ENCODE results near the gene GK. TPM values are rescaled to one million over a fixed set of nuclear protein-coding genes. Genes with fewer than 3 reads are reported as not detected.
"Not testable (repeated sequence)": the region's sequence is repeated elsewhere in the genome, so short reads cannot be mapped to it uniquely, and the experiment has no call there.

Gene GK
- total and polyA plus RNA-seq, 2 donors, result 2.2 to 10.8 TPM

DNA sequence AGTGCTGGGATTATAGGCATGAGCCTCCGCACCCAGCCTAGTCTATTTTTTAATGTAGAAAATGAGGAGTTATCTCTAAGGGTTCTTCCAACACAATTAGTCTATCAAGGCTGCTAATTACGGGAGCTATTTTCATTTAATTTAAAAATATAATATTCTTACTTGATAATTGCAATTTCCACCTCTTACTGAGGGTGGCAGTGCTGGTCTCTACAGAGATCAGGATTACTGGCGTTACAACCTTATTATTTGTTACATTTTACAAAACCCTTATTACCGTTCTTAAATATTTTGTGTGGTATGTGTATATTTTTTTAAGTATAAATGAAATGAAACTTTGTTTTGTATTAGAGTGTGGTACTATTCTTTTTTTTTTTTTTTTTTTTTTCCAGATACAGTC lies 17.6 kb upstream of the GK start:
- DNase-seq (ENCODE audit: extremely low spot score), result no peak
- no peak overlapping the region for H3K4me3 ChIP-seq (ENCODE audit: low read depth, low read length)
- H3K4me1 ChIP-seq (ENCODE audit: insufficient read depth), result no peaks in the 10 kb centered on the region
- no peaks in the 10 kb centered on the region for H3K36me3 ChIP-seq (ENCODE audit: insufficient read depth)
- H3K27ac ChIP-seq (ENCODE audit: low read depth), result no peak overlapping the region
- WGBS, result 76% methylated on average over 4 of the region's 4 CpGs

DNA sequence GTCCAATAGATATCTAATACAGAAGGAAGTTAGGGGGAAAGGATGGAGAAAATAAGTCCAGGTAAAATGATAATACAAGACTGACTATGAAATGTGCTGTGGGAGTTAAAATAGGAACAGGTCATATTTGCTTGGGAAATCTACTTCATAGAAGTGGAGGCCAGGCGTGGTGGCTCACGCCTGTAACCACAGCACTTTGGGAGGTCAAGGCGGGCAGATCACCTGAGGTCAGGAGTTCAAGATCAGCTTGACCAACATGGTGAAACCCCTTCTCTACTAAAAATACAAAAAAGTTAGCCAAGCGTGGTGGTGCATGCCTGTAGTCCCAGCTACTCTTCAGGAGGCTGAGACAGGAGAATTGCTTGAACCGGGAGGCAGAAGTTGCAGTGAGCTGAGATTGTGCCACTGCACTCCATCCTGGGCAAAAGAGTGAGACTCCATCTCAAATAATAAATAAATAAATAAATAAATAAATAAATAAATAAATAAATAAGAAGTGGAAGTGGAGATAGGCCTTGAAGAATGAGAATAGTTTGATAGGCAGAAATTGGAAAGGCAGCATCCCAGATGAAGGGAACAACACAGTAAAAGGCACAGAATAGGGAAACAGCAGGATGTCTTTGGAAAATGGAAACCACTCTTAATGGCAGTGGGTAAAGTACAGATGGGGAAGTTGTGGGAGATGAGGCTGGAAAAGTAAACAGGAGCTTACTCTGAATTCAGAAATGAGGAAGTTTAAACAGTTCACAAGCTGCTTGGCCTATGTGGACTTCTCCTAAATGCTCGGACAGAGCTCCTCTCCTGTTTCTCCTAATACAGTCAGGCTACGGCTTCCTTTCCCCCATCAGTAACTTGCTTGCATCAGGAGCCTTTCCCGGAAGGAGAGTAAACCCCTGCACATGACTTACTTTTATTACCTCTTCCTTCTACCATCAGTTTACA lies 15.1 kb upstream of the GK start:
- no peak for DNase-seq (ENCODE audit: extremely low spot score)
- Histone ChIP-seq H3K4me1 (ENCODE audit: insufficient read depth) (no peaks in the 10 kb centered on the region), H3K27ac (ENCODE audit: low read depth) (no peak overlapping the region), H3K36me3 (ENCODE audit: insufficient read depth) (no peaks in the 10 kb centered on the region), H3K4me3 (ENCODE audit: low read depth, low read length) (no peak overlapping the region)
- WGBS, result 90% methylated on average over 8 of the region's 8 CpGs

DNA sequence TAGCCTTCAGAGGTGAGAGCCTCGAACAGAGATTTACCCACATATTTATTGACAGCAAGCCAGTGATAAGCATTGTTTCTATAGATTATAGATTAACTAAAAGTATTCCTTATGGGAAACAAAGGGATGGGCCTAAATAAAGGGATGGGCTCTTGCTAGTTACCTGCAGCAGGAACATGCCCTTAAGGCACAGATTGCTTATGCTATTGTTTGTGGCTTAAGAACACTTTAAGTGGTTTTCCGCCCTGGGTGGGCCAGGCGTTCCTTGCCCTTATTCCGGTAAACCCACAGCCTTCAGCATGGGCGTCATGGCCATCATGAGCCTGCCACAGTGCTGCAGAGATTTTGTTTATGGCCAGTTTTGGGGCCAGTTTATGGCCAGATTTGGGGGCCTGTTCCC lies 13.5 kb upstream of the GK start:
- H3K27ac ChIP-seq (ENCODE audit: low read depth); DNase-seq (ENCODE audit: extremely low spot score); H3K4me3 ChIP-seq (ENCODE audit: low read depth, low read length); H3K4me1 ChIP-seq (ENCODE audit: insufficient read depth); H3K36me3 ChIP-seq (ENCODE audit: insufficient read depth): not testable (repeated sequence)
- 93% methylated on average over 5 of the region's 5 CpGs for WGBS

DNA sequence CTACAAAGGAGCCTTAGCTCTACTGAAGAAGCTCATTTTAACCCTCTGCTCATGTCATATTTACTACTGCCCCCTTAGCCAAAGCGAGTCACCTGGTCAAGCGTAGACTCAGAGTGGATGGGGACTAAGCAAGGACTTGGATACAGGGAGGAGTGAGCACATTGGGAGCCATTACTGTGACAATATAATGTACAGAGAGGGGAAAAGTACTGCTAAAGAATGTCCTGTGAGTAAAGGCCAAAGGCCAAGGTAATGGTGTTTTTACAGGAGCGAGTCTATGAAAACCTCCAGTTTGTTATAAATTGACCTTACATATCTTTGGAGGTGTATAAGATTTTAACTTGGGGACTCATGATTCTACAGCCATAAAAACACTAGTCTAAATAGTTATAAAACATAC lies 10.6 kb upstream of the GK start:
- Histone ChIP-seq H3K36me3 (ENCODE audit: insufficient read depth) (no peaks in the 10 kb centered on the region), H3K4me3 (ENCODE audit: low read depth, low read length) (no peak overlapping the region), H3K27ac (ENCODE audit: low read depth) (no peak overlapping the region), H3K4me1 (ENCODE audit: insufficient read depth) (no peaks in the 10 kb centered on the region)
- DNase-seq (ENCODE audit: extremely low spot score), result no peak
- 90% methylated on average over 3 of the region's 3 CpGs for WGBS

DNA sequence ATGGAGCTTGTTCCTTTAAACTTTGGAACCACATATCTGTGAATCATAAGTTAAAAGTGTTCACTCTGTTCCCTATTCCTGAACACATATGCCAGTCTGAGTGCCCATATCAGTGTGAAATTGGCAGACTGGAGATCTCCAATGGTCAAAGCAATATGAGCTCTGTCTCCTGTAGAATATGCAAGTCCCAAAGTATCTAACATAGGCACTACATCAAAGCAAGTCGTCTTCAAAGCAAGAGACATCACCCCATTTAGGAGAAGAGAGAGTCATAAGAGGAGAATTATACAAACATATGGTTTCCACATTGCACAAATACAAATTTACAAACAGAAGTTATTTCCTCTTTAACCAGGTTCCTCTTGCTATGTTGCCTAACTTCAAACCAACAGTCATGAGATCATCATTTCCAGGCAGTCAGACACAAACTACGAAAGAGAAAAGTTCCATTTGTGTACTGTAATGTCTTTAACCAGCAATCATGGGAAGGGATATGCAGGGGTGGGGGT lies 9.9 kb upstream of the GK start:
- H3K36me3 ChIP-seq (ENCODE audit: insufficient read depth), result no peaks in the 10 kb centered on the region
- H3K4me1 ChIP-seq (ENCODE audit: insufficient read depth), result no peaks in the 10 kb centered on the region
- DNase-seq (ENCODE audit: extremely low spot score), result no peak
- no peak overlapping the region for H3K4me3 ChIP-seq (ENCODE audit: low read depth, low read length)
- WGBS, result 70% methylated on average over 2 of the region's 2 CpGs
- no peak overlapping the region for H3K27ac ChIP-seq (ENCODE audit: low read depth)

DNA sequence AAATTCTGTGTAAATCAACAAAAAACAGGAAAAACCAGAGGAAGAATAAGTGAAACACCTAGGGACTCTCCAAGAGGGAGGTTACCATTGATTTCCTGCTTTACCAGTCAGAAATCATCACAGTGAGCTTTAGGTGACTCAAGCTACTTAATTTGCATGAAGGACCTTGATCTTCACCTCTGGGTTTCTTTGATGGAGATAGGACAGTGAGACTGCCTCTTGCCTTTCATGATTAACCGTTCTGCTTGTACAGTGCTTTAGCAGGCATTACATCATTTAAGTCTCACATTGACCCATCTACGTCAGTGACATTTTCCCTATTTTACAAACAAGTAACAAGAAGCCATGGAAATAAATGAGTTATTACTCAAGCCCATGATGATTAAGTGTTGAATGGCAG lies 3.4 kb upstream of the GK start:
- no peak overlapping the region for H3K27ac ChIP-seq (ENCODE audit: low read depth)
- no peak overlapping the region for H3K4me3 ChIP-seq (ENCODE audit: low read depth, low read length)
- 66% methylated on average over 2 of the region's 2 CpGs for whole genome bisulfite sequencing
- H3K36me3 ChIP-seq (ENCODE audit: insufficient read depth), result no peaks in the 10 kb centered on the region
- no peak for DNase-seq (ENCODE audit: extremely low spot score)
- no peaks in the 10 kb centered on the region for H3K4me1 ChIP-seq (ENCODE audit: insufficient read depth)

DNA sequence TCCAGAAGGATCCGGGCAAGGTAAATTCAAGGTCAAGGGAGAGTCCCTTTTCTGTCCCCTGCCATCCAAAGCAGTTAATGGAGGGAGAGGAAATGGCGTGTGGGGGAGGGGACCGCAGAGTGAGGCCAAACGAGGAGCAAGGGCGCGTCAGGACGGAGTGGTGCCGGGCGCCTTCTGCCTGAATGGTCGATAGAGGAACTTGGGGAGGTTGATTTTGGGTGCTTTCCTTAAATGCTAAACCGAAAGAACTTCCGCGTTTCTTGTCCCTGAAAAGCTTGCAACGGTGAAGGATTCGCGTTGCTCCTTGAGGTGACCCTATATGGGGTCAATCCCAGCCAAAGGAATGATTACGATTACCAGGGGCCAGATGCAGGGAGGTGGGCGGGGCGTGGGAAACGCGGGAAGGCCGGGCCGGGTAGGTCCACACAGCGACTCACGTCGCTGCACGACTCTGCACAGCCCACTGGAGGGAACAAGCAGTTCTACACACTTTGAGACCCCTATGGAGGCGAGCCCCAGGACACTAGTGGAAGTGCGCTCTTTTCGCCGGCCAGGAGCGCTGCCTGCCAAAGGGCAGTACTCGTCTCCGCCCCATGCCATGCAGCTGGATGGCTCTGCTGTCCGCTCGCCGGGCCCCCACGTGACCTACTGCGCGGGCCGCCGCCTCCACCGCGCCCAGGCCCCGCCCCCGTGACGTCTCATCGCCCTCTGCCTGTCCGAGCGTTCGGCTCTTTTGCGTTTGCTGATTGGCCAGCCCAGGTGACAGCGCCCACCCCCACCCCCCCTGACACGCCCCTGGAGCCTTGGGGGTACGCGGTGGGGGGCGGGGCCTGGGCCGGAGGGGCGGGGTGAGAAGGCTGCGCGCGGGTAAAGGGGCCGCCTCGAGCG lies 452 bp upstream of the GK start:
- Histone ChIP-seq H3K27ac (ENCODE audit: low read depth) (no peak overlapping the region), H3K4me1 (ENCODE audit: insufficient read depth) (no peaks in the 10 kb centered on the region), H3K36me3 (ENCODE audit: insufficient read depth) (no peaks in the 10 kb centered on the region), H3K4me3 (ENCODE audit: low read depth, low read length) (peak overlapping the region; percentile 43)
- DNase-seq (ENCODE audit: extremely low spot score), result peak; percentile 64
- WGBS, result under 1% methylated on average over 65 of the region's 65 CpGs

DNA sequence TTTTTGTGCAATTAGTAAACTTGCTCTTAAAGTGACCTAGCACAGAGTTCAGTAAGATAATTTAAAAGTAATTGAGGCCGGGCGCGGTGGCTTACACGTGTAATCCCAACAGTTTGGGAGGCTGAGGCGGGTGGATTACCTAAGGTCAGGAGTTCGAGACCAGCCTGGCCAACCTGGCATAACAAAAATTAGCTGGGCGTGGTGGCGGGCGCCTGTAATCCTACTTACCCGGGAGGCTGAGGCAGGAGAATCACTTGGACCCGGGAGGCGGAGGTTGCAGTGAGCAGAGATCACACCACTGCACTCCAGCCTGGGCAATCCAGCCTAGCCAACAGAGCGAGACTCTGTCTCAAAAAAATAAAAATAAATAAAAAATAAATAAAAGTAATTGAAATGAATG lies 1.2 kb downstream of the GK start:
- 93% methylated on average over 13 of the region's 13 CpGs for WGBS
- H3K4me1 ChIP-seq (ENCODE audit: insufficient read depth); H3K4me3 ChIP-seq (ENCODE audit: low read depth, low read length); DNase-seq (ENCODE audit: extremely low spot score); H3K36me3 ChIP-seq (ENCODE audit: insufficient read depth); H3K27ac ChIP-seq (ENCODE audit: low read depth): not testable (repeated sequence)

DNA sequence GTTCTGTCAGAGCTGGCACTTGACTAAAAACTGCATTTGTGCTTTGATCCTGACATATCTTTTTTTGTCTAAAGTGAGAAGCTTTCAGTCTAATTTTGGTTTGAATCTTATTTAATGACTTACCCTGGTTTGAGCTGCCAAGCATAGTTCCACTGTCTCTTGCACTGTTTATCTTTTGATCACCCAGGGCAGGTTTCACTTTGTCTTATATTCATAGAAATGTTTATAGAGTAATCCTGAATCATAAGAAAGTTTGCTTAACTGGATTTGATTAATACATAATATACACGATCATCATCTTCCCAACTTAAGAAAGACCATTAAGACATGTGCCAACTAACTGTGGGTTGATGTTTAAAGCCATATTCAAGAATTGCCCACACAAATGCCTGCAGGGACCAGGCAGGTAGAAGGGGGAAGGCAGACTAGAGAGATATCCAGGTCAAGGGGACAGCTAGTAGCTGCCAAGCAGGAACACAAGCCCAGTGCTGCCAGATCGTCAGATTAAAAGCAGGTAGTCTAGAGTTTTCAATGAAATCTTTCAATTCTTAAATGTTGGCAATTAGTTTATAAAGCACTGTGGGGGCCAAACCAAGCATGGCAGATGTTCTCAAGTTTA lies 1.9 kb downstream of the GK start:
- H3K4me3 ChIP-seq (ENCODE audit: low read depth, low read length), result no peak overlapping the region
- DNase-seq (ENCODE audit: extremely low spot score), result no peak
- 52% methylated on average over 2 of the region's 2 CpGs for WGBS
- H3K27ac ChIP-seq (ENCODE audit: low read depth), result no peak overlapping the region
- H3K4me1 ChIP-seq (ENCODE audit: insufficient read depth), result no peaks in the 10 kb centered on the region
- no peaks in the 10 kb centered on the region for H3K36me3 ChIP-seq (ENCODE audit: insufficient read depth)

DNA sequence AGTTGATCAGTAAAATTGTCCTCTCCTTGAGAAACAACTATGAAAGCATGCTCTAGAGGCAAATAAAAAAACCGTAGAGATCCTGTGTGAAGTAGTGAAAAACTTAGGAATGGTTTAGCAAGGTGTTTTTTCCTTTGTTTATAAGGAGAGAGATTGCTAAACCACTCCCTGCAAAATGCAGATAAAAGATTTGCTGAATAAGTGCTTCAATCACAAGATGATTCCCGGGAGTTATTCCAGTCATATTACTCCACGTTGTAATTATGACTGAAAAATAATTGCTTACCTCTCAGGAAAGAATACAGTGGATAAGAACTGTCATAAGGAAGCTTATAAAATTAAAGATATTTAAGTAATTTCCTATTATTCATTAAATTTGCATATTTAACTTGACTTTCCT lies 2.8 kb downstream of the GK start:
- H3K27ac ChIP-seq (ENCODE audit: low read depth), result no peak overlapping the region

DNA sequence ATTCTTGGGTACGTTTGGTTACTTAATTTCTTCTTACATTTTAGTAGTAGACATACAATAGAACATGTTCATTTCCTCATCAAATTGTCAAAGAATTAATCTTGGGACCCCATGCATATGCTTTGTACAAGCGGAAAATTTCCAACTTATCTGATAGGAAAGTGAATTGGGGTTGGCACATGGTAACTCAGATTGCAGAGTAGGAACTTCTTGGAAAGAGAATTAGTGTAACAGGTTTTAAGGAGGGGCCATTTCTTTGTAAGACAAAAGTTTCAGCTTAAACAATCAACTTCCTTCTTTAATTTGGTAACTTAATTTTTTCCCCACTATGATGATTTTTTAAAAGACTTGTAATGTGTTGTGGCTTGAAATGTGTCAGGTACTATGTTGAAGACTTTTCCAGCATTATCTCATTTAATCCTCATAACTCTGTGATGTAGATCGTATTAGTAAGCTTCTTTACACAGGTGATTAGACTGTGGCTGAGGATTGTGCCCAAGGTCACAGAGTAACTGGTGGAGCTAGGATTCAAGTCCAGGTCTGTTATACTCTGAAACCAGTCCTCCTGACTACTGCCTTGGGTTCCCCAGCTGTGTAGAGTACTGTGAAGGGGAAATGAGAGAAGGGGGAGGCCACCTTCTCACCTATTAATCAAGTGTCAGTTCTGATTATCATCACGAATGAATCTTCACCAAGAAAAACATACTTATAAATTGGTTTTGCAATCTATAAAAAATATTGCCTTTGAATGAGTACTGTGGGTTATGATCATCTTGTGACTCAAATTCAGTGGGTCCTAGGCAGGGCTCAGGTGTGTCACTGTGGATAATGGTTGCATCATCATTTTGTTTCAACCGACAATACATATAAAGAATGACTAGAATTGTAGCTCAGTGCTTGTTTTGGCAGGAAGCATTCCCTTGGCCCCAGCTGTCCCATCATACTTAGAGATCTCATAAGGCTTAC lies 4.3 kb downstream of the GK start:
- H3K4me1 ChIP-seq (ENCODE audit: insufficient read depth), result no peaks in the 10 kb centered on the region
- H3K4me3 ChIP-seq (ENCODE audit: low read depth, low read length), result no peak overlapping the region
- H3K27ac ChIP-seq (ENCODE audit: low read depth), result no peak overlapping the region
- no peak for DNase-seq (ENCODE audit: extremely low spot score)
- H3K36me3 ChIP-seq (ENCODE audit: insufficient read depth), result no peaks in the 10 kb centered on the region
- WGBS, result 80% methylated on average over 5 of the region's 5 CpGs

More for the DNA sequence above, 2.8 kb downstream of the GK start:
- Histone ChIP-seq H3K4me3 (ENCODE audit: low read depth, low read length) (no peak overlapping the region), H3K4me1 (ENCODE audit: insufficient read depth) (no peaks in the 10 kb centered on the region), H3K36me3 (ENCODE audit: insufficient read depth) (no peaks in the 10 kb centered on the region)
- 83% methylated on average over 3 of the region's 3 CpGs for WGBS
- no peak for DNase-seq (ENCODE audit: extremely low spot score)

DNA sequence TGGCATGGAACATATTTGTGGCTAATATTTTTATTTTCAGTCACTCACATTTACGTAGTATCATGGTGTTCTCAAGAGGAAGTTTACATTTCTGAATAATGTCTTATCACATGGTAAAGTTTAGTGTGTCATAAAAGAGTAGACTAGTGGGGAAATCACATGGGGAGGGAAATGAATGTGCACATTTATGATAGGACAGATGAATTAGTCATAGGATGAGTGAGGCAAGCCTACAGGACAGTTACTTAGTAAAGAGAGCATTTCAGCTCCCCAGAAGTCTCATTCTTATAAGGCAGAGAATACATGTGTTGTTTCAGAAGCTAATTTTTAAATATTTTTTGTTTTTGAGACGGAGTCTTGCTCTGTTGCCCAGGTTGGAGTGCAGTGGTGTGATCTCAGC lies 6.2 kb downstream of the GK start:
- no peak overlapping the region for H3K27ac ChIP-seq (ENCODE audit: low read depth)
- no peak for DNase-seq (ENCODE audit: extremely low spot score)
- H3K36me3 ChIP-seq (ENCODE audit: insufficient read depth), result no peaks in the 10 kb centered on the region
- WGBS, result 91% methylated on average over 2 of the region's 2 CpGs
- no peak overlapping the region for H3K4me3 ChIP-seq (ENCODE audit: low read depth, low read length)
- H3K4me1 ChIP-seq (ENCODE audit: insufficient read depth), result no peaks in the 10 kb centered on the region

Data from urinary bladder (tissue), 4 donors.